ENCODE measurements around the gene UTS2B.

DNA sequence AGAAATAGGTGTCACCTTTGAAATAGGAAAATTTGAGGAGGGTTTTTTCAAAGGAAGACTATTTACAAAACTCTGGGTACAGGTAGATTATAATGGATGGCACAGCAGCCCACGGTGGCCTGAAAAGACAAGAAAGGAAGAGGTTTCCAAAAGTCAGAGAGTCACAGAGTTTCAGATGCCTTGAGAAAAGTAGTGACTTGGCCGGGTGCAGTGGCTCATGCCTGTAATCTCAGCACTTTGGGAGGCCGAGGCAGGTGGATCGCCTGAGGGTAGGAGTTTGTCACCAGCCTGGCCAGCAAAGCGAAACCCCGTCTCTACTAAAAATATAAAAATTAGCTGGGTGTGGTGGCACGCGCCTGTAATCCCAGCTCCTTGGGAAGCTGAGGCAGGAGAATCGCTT, 96.1 kb downstream of the UTS2B start:
- no peak for TF ChIP-seq POLR2A (IDR thresholded peaks at IDR 0.05)
- TF ChIP-seq, protein P1, sequence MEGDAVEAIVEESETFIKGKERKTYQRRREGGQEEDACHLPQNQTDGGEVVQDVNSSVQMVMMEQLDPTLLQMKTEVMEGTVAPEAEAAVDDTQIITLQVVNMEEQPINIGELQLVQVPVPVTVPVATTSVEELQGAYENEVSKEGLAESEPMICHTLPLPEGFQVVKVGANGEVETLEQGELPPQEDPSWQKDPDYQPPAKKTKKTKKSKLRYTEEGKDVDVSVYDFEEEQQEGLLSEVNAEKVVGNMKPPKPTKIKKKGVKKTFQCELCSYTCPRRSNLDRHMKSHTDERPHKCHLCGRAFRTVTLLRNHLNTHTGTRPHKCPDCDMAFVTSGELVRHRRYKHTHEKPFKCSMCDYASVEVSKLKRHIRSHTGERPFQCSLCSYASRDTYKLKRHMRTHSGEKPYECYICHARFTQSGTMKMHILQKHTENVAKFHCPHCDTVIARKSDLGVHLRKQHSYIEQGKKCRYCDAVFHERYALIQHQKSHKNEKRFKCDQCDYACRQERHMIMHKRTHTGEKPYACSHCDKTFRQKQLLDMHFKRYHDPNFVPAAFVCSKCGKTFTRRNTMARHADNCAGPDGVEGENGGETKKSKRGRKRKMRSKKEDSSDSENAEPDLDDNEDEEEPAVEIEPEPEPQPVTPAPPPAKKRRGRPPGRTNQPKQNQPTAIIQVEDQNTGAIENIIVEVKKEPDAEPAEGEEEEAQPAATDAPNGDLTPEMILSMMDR (IDR thresholded peaks at IDR 0.05) = no peak
